Measurements from ENCODE around the gene PTER. TPM values are rescaled to one million over a fixed set of nuclear protein-coding genes. Genes with fewer than 3 reads are reported as not detected.
A peak's percentile ranks its signal among the peaks of the same experiment; 100 is the strongest.

Gene PTER
- total RNA-seq, 1 donor from 2014 or later: 25.6 TPM

- no peak for DNase-seq (ENCODE audit: low read depth)
Measured at GRCh38 chr10:16470747-16471146, 33.9 kb downstream of the PTER start.

DNA sequence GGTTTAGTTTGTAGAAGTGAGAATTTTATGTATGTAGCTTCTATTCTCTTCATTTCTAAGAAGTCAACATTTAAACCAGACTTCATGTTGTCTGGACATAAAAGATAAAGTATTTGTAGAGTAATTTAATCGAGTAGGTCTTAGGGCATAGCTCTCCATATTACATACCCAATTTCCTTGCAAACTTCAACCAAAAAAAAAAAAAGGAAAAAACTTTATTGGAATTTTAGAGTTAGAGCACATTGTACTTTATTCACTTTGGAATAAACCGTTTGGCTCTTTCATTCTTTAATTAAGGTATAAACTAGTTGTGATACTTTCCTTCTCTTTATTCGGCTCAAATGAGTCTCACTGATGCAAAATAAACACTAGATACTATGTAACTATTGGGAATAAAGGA is 36.0 kb downstream of the PTER start:
- no peak for DNase-seq (ENCODE audit: low read depth)

GRCh38 chr10:16477757-16478156 is 40.9 kb downstream of the PTER start:
- DNase-seq (ENCODE audit: low read depth): no peak

- DNase-seq (ENCODE audit: low read depth): no peak
Measured at GRCh38 chr10:16478801-16479200, 42.0 kb downstream of the PTER start.

- peak; percentile 91 for DNase-seq (ENCODE audit: low read depth)
Measured at GRCh38 chr10:16481052-16481728, 44.4 kb downstream of the PTER start.

DNA sequence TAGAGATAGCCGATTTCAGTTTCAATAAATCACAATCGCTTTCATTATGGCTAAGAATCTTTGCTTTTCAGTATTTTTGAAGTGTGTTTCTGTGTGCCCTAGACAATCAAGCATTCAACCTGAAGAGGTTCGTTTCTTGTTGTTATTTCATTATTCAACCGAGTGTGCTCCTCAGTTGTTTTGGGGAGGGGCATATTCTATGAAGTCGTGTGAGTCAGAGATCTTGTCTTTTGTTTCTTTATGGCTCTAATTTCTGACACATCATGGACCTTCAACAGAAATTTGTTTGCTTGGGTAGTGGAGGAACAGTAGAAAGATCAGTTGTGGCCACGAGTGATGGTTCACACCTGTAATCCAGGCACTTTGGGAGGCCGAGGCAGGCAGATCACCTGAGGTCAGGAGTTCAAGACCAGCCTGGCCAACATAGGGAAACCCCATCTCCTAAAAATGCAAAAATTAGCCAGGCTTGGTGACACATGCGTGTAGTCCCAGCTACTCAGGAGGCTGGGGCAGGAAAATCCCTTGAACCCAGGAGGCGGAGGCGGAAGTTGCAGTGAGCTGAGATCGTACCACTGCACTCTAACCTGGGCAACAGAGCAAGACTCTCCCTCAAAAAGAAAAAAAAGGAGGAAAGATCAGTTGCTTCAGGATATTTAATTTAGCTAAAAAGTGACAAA is 46.6 kb downstream of the PTER start:
- no peak for DNase-seq (ENCODE audit: low read depth)

- no peak for DNase-seq (ENCODE audit: low read depth)
Measured at GRCh38 chr10:16490511-16490910, 53.7 kb downstream of the PTER start.

GRCh38 chr10:16491933-16492332 is 55.1 kb downstream of the PTER start:
- DNase-seq (ENCODE audit: low read depth): no peak

- no peak for DNase-seq (ENCODE audit: low read depth)
Measured at GRCh38 chr10:16493884-16494536, 57.2 kb downstream of the PTER start.

- DNase-seq (ENCODE audit: low read depth): no peak
Measured at GRCh38 chr10:16497911-16498310, 61.1 kb downstream of the PTER start.

DNA sequence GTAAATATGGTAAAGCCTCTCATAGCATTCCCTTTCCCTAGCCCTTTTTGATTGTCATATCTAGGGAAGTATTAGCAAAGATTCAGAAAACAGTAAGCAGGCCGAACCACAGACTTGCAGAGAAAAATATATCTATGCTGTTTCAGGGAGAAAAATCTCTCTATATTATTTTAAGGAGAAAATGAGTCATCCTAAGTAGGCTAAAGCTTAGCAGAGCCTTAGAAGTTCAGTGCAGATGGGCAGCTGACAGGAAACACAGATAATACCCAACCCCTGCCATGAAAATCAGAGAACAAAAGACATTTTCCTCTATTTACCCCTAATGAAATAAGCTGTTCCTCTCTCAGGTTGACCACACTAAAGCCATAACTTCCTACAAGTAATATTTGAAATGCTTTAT is 68.4 kb downstream of the PTER start:
- no peak for DNase-seq (ENCODE audit: low read depth)

DNA sequence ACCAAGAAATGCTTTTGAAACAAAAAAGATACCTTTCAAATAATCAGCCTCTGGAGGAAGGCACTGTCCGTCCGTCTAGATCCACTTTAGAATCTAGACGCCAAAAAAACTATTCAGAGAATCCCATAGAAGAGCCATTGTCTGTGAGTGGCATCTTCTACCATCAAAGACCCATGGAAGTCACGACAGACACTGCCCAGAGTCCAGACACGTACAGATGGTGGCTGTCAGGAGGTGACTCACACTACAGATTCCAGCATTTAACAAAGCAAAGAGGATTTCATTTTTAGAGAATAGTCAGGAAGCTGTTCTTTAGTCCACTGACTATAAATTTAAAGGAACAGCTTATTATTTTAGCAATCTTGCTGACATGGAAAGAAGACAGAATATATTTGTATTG is 73.2 kb downstream of the PTER start:
- no peak for DNase-seq (ENCODE audit: low read depth)

DNA sequence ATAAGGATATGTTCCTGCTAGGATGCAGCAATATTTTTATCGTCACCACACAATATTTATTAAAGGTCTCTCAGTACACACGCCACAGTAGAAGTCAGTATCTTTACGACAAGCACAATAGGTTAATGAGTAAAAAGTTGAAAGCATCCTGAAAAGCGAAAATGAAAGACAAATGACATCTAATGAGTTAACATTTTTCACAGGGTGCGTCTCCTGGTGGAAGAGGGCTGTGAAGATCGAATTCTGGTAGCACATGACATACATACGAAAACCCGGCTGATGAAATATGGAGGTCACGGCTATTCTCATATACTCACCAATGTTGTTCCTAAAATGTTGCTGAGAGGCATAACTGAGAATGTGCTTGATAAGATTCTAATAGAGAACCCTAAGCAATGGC is 74.0 kb downstream of the PTER start:
- DNase-seq (ENCODE audit: low read depth): no peak

DNA sequence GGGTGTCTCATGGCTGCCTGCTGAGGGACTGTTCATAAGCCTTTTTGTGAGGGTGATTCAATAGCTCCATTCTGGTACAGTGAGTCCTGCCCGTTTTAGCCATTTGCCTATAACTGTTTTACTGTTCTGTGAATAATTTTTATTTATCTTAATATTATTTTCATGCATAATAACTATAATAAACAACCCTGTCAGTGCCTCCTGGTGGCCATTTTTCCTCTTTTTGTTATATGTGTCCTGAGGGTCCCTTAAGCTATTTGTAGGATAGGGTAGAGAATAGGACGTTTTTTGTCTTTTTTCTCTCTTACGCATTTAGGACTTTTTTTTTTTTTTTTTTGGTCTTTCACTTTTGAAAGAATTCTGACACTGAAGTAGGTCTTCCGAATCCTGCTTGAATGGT is 82.0 kb downstream of the PTER start:
- no peak for DNase-seq (ENCODE audit: low read depth)

DNA sequence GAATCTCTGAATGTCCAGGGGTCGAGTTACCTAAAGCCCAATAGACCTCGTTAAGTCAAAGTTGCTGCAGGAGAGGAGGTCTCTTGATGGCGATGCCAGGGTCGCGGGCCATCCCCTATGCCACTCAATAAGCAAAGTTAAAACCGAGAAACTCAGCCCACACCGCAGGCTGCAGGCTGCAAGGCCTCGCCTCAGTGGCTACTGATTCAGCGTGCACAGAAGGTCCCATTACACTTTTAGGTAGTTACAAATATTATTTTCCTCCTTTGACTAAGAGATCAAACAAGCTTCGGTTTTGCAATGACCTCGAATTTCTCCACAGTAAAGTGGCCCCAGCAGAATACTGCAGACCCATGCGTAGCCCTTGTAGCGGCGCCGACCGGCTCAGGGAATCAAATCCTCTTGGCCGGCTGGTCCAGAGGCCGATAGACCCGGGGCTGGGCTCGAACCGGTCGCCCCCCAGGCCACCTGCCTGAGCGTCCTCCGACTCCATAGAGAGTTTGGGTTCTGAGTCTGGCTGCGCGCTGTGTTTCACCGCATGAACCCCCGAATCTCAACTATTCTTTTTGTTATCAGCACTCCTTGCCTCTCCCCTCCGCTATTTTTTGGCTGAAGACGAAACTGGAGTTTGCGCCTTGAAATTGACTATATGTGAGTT is 82.6 kb downstream of the PTER start:
- no peak for DNase-seq (ENCODE audit: low read depth)

- DNase-seq (ENCODE audit: low read depth): no peak
Measured at GRCh38 chr10:16519908-16520861, 83.4 kb downstream of the PTER start.

GRCh38 chr10:16520900-16521299 is 84.1 kb downstream of the PTER start:
- no peak for DNase-seq (ENCODE audit: low read depth)

DNA sequence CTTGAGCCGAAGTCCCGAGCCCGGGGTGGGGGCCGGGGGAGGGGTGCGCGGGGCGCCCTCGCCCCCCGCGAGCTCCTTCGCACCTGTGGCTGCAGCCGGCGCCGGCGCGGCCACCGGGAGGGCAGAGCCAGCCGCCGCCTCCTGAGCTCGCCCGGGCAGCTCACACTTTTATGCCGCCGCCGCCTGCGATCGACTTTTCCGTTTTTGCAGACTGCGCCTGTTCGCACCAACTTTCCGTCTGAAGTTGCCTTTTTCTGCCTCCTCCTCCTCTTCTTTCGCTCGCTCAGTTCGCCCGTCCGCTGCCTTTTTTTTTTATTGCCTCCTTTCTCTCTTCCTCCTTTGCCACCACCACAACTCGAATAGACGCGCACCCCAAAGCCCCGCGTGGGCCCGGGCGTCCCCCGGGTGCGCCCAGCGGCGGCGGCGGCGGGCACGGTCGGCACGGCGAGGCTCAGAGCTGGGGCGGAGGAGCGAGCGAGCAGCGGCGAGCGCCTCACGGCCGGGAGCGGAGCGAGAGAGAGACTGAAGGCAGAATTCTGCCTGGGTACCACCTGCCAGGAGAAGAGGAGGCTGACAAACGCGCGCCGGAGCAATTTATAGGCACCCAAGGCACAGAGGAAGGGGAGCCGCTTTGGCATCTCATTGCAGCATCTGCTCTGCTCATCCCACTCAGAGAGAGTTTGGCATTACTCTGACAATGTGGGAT is 84.7 kb downstream of the PTER start, which contains the start of gene C1QL3:
C1QL3 (minus strand) TSS at position 569 of the 706 bp plus-strand sequence. CDS start 814 bp downstream, outside the sequence.
- no peak for DNase-seq (ENCODE audit: low read depth)

- no peak for DNase-seq (ENCODE audit: low read depth)
Measured at GRCh38 chr10:16527452-16527851, 90.6 kb downstream of the PTER start.

DNA sequence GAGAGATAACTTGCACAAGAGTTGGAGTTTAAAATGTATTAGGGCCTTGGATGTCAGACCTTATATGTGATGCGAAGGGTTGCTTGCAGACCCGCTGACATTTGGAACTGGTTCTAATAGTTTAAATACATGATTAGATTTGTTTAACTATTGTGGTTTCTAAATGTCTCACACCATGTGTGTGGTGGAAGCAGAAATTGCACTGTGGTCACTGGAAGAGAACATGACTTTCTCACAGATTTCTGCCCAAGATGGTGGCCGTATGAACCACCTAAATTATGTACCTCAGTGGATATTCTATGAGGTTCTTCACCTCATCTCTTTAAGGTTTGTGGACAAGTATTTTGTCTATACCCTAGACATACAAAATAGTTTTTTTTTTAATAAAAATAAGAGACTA is 93.0 kb downstream of the PTER start:
- no peak for DNase-seq (ENCODE audit: low read depth)

DNA sequence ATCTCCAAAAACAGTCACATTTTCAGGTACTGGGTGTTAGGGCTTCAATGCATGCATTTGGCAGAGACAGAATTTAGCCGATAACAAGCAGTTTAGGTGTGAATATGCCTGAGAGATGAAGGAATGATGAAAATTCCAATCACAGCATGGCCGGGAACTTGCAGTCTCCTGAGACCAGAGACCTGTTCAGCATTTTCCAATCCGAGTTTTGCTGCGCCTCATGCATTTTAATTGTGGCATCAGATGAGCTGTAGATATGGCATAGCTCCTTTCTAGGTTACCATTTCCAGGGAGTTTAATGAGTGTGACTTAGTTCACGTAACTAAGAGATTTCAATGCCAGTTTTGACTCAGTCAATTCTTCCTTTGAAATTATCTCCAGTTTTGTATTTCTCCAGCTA is 99.3 kb downstream of the PTER start:
- DNase-seq (ENCODE audit: low read depth): no peak

Data from renal cortical epithelial cell (primary cell).